PFSK-1 (cell line): ENCODE data around the gene TRAM2.
A peak's percentile ranks its signal among the peaks of the same experiment; 100 is the strongest.

ENCODE experiments used
- FOXP2 ChIP-seq: optimal IDR thresholded peaks from 2 replicates; pipeline ENCODE3; 2011; ENCODE audit warnings: borderline replicate concordance, control low read depth, inconsistent platforms; ENCODE audit not compliant: insufficient read depth; ENCODE audit errors: extremely low read length, extremely low read depth
- POLR2AphosphoS5 ChIP-seq: IDR thresholded peaks from 2 replicates; pipeline ENCODE4 v1.6.1; 2012; ENCODE audit warnings: low read depth, mild to moderate bottlenecking, control low read depth, low read length, moderate library complexity
- REST ChIP-seq, 2 experiments: IDR thresholded peaks; 2 replicates each; pipeline versions ENCODE4 v1.6.1 to v1.8.0; 2011 to 2012; ENCODE audit warnings: low read depth in 2 of 2, low read length in 2 of 2, control low read depth in 1 of 2, inconsistent platforms in 1 of 2, mild to moderate bottlenecking in 1 of 2, moderate library complexity in 1 of 2; ENCODE audit not compliant: insufficient read depth in 1 of 2
- SIN3A ChIP-seq: IDR thresholded peaks from 2 replicates; pipeline ENCODE4 v1.6.1; 2012; ENCODE audit warnings: mild to moderate bottlenecking, low read length, moderate library complexity, borderline replicate concordance; ENCODE audit not compliant: insufficient read depth
- TAF1 ChIP-seq: IDR thresholded peaks from 2 replicates; pipeline ENCODE4 v1.6.1; 2012; ENCODE audit warnings: low read length, control low read depth, borderline replicate concordance; ENCODE audit not compliant: insufficient read depth

The TRAM2 gene

GRCh38 chr6:52499681-52500236, 77.1 kb downstream of the TRAM2 start:
- TF ChIP-seq REST (IDR thresholded peaks at IDR 0.05; ENCODE audit: insufficient read depth in 1 of 2, low read depth in 2 of 2, low read length in 2 of 2): no peak
- no peak for TF ChIP-seq POLR2AphosphoS5
- no peak for TF ChIP-seq FOXP2
- no peak for TF ChIP-seq TAF1
- no peak for TF ChIP-seq SIN3A

- TF ChIP-seq FOXP2 (no peak), POLR2AphosphoS5 (no peak), REST (IDR thresholded peaks at IDR 0.05; ENCODE audit: insufficient read depth in 1 of 2, low read depth in 2 of 2, low read length in 2 of 2) (no peak), SIN3A (no peak), TAF1 (no peak)
Observed at GRCh38 chr6:52499026-52499425, 77.8 kb downstream of the TRAM2 start.

GRCh38 chr6:52498538-52499017, 78.3 kb downstream of the TRAM2 start:
- TF ChIP-seq POLR2AphosphoS5 (0 out of 2 replicates have a peak, but pooled peaks have one; percentile 0), SIN3A (no peak), TAF1 (no peak), FOXP2 (no peak), REST (IDR thresholded peaks at IDR 0.05; ENCODE audit: insufficient read depth in 1 of 2, low read depth in 2 of 2, low read length in 2 of 2) (no peak)

GRCh38 chr6:52497652-52498408, 79.0 kb downstream of the TRAM2 start:
- TF ChIP-seq REST (IDR thresholded peaks at IDR 0.05; ENCODE audit: insufficient read depth in 1 of 2, low read depth in 2 of 2, low read length in 2 of 2) (no peak), POLR2AphosphoS5 (0 out of 2 replicates have a peak, but pooled peaks have one; percentile 1)
